Activated B cell treated with CpG ODN at 0.5 μM for 24 hours (primary cell): ENCODE results near the gene URB1. TPM values are rescaled to one million over a fixed set of nuclear protein-coding genes. Genes with fewer than 3 reads are reported as not detected.

Source experiments
- ATAC-seq: fragments of 200-7000 bp; cut with Tn5 transposase; one replicate; pipeline ENCODE4 v1.10.0; 2021; ENCODE audit warnings: low read depth, mild to moderate bottlenecking, moderate library complexity
- CTCF ChIA-PET: fragments of 350-600 bp; sonication (Branson Sonifier 250); formaldehyde crosslinking; loops from one replicate; lab custom pipeline; 2021; ENCODE audit warnings: antibody characterized with exemption; lab: Charles Lee
- POLR2A ChIA-PET: fragments of 350-600 bp; sonication (Branson Sonifier 250); formaldehyde crosslinking; loops from one replicate; lab custom pipeline; 2021; ENCODE audit warnings: antibody characterized with exemption; lab: Charles Lee
- DNase-seq: peaks from one replicate; pipeline ENCODE4 v3.0.0; 2022
- H3K27ac Mint-ChIP-seq: one replicate; pipeline ENCODE4 v1.8.0; 2020; ENCODE audit warnings: mixed read lengths
- H3K27me3 Mint-ChIP-seq: one replicate; pipeline ENCODE4 v1.8.0; 2021; ENCODE audit warnings: mixed read lengths
- H3K36me3 Mint-ChIP-seq: one replicate; pipeline ENCODE4 v1.8.0; 2021; ENCODE audit warnings: low read depth, mixed read lengths
- H3K4me1 Mint-ChIP-seq: one replicate; pipeline ENCODE4 v1.8.0; 2021; ENCODE audit warnings: mixed read lengths
- H3K4me3 Mint-ChIP-seq: one replicate; pipeline ENCODE4 v1.8.0; 2020; ENCODE audit warnings: mild to moderate bottlenecking, mixed read lengths
- H3K9me3 Mint-ChIP-seq: one replicate; pipeline ENCODE4 v1.8.0; 2020; ENCODE audit warnings: mixed read lengths
- intact Hi-C: fragments of 100-400 bp; cut with micrococcal nuclease; formaldehyde crosslinking; loops from one replicate; pipeline ENCODE4 v1.15.1; 2024
- total RNA-seq: library from RNA; stranded (reverse); gene quantifications from 2 replicates; pipeline ENCODE4 v1.2.3, GENCODE V29; 2022
- TF ChIP-seq, protein P1 (sequence below): fragments of 200-600 bp; IDR thresholded peaks from one replicate; pipeline ENCODE4 v1.8.0; 2022; ENCODE audit warnings: antibody characterized with exemption, mild to moderate bottlenecking

Gene URB1
- total RNA-seq, 1 donor from 2014 or later = 22.2 TPM

DNA sequence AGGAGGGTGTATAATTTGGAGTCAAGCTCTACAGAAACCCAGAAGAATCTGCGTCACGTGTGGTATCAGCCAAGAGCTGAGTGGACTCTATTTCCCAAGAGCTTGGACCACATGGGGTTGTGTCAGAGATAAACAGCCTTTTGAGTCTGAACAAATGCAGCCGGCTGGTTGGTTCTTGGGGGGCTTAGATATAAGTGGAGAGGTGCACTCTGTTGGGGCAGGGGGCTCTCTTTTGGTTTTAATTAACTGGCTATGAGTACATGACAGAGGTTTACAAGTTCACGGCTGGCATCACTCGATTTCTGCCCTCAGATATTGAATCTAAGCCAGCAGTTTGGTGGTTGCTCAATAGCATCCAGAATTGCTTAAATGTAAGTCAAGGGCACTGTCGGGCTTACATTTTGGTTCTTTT lies 94.7 kb downstream of the URB1 start:
- Mint-ChIP-seq H3K9me3 (no peaks in the 10 kb centered on the region), H3K36me3 (peaks cover 20% of the 10 kb centered on the region), H3K27me3 (no peaks in the 10 kb centered on the region), H3K4me1 (no peaks in the 10 kb centered on the region), H3K27ac (no peak overlapping the region), H3K4me3 (no peak overlapping the region)
- ATAC-seq = no peak
- POLR2A ChIA-PET = no interaction called here
- DNase-seq = no peak
- CTCF ChIA-PET = no interaction called here
- TF ChIP-seq, protein P1, sequence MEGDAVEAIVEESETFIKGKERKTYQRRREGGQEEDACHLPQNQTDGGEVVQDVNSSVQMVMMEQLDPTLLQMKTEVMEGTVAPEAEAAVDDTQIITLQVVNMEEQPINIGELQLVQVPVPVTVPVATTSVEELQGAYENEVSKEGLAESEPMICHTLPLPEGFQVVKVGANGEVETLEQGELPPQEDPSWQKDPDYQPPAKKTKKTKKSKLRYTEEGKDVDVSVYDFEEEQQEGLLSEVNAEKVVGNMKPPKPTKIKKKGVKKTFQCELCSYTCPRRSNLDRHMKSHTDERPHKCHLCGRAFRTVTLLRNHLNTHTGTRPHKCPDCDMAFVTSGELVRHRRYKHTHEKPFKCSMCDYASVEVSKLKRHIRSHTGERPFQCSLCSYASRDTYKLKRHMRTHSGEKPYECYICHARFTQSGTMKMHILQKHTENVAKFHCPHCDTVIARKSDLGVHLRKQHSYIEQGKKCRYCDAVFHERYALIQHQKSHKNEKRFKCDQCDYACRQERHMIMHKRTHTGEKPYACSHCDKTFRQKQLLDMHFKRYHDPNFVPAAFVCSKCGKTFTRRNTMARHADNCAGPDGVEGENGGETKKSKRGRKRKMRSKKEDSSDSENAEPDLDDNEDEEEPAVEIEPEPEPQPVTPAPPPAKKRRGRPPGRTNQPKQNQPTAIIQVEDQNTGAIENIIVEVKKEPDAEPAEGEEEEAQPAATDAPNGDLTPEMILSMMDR = no peak
- intact Hi-C loops = no loop called here

DNA sequence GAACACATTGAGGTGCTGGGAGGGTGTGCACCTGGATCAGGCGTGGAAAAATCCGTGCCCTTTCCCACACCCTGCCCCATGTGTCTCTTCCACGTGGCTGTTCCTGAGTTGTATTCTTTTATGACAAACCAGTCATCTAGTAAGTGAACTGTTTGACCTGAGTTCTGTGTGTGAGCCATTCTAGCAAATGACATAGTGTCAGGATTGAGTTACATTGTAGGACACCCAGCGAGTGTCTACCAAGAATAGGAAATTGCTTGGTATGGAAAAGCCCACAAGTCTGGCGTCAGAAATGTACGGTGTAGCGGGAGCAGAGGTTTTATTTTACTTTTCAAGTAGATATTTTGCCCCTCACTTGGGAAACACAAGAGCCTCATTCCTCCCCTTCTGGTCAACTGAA lies 95.4 kb downstream of the URB1 start:
- no peaks in the 10 kb centered on the region for H3K4me1 Mint-ChIP-seq
- no peaks in the 10 kb centered on the region for H3K9me3 Mint-ChIP-seq
- intact Hi-C loops = no loop called here

DNA sequence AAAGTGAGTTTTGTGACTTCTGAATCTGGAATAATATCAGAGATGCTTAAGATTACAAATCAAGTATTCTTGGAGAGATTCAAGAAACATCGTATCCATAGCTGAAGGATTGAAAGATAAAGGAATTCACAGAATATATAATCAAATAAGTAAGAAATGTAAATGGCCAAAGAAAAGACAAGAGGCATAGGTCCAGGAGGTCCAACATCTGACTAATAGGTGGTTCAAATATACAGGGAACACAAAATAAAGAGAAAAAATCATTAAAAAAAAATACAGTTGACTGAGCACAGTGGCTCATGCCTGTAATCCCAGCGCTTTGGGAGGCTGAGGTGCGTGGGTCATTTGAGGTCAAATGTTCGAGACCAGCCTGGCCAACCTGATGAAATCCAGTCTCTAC lies 107.3 kb downstream of the URB1 start:
- ChIA-PET CTCF (no interaction called here), POLR2A (no interaction called here)
- TF ChIP-seq, protein P1 = no peak
- intact Hi-C loops = no loop called here
- no peaks in the 10 kb centered on the region for H3K9me3 Mint-ChIP-seq
- ATAC-seq (no peak), DNase-seq (no peak)
- H3K36me3 Mint-ChIP-seq = peaks cover 6% of the 10 kb centered on the region
- no peak overlapping the region for H3K4me3 Mint-ChIP-seq
- no peaks in the 10 kb centered on the region for H3K4me1 Mint-ChIP-seq
- no peaks in the 10 kb centered on the region for H3K27me3 Mint-ChIP-seq
- H3K27ac Mint-ChIP-seq = no peak overlapping the region

More for the DNA sequence above, 95.4 kb downstream of the URB1 start:
- ChIA-PET POLR2A (no interaction called here), CTCF (no interaction called here)
- DNase-seq (no peak), ATAC-seq (no peak)
- H3K36me3 Mint-ChIP-seq = peaks cover 19% of the 10 kb centered on the region
- H3K27ac Mint-ChIP-seq = no peak overlapping the region
- H3K27me3 Mint-ChIP-seq = no peaks in the 10 kb centered on the region
- TF ChIP-seq, protein P1 = no peak
- no peak overlapping the region for H3K4me3 Mint-ChIP-seq

DNA sequence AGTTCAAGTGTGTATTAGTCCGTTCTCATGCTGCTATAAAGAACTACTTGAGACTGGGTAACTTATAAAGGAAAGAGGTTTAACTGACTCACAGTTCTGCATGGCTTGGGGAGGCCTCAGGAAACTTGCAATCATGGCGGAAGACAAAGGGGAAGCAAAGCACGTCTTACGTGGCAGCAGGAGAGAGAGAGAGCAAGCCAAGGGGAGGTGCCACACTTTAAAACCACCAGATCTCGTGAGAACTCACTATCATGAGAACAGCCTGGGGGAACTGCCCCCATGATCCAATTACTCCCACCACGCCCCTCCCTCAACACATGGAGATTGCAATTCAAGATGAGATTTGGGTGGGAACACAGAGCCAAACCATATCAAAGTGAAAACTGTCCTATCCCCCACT lies 109.8 kb downstream of the URB1 start:
- intact Hi-C loops = no loop called here
- Mint-ChIP-seq H3K4me3 (no peak overlapping the region), H3K9me3 (no peaks in the 10 kb centered on the region), H3K4me1 (peaks cover 14% of the 10 kb centered on the region), H3K36me3 (peaks cover 8% of the 10 kb centered on the region), H3K27me3 (no peaks in the 10 kb centered on the region), H3K27ac (no peak overlapping the region)
- ATAC-seq (no peak), DNase-seq (no peak)
- ChIA-PET CTCF (no interaction called here), POLR2A (no interaction called here)
- TF ChIP-seq, protein P1 = no peak

DNA sequence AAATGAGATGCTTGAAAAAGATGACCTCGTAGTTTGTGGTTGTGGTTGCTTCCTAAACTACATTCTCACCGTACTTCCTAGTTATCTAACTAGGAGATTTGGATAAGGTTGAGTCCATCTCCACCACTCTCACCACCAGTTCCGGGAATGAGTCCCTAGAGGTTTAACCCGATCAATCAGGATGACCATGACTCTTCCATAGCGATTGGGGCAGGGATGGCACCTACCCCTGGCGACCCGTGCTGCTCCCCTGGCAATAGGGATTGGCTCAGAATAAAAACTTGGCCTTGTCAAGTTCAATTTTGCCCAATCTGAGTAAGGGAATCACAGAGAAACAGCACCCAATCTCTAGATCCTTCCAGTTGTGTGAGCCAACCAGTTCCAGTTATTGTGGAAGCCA lies 111.3 kb downstream of the URB1 start:
- Mint-ChIP-seq H3K4me3 (no peak overlapping the region), H3K4me1 (peaks cover 16% of the 10 kb centered on the region), H3K27me3 (no peaks in the 10 kb centered on the region), H3K9me3 (no peaks in the 10 kb centered on the region), H3K36me3 (peaks cover 8% of the 10 kb centered on the region), H3K27ac (no peak overlapping the region)
- intact Hi-C loops = no loop called here
- DNase-seq (no peak), ATAC-seq (no peak)
- TF ChIP-seq, protein P1 = no peak
- ChIA-PET POLR2A (no interaction called here), CTCF (no interaction called here)
